Measurements from ENCODE around the gene SLC66A2.

DNA sequence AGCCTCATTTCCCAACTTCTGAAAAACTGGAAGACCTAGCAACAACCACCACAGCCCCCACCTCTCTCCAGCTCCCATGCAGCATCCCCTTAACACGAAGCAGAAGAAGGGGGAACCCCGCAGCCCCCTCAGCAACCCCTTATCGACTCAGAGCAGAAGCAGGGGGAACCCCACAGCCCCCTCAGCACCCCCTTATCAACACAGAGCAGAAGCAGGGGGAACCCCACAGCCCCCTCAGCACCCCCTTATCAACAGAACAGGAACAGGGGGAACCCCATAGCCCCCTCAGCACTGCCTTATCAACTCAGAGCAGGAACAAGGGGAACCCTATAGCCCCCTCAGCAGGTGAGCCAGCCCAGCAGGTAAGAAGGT lies 6.7 kb downstream of the SLC66A2 start:
- no peak for TF ChIP-seq POLR2A (IDR thresholded peaks at IDR 0.05)
- TF ChIP-seq, protein P1, sequence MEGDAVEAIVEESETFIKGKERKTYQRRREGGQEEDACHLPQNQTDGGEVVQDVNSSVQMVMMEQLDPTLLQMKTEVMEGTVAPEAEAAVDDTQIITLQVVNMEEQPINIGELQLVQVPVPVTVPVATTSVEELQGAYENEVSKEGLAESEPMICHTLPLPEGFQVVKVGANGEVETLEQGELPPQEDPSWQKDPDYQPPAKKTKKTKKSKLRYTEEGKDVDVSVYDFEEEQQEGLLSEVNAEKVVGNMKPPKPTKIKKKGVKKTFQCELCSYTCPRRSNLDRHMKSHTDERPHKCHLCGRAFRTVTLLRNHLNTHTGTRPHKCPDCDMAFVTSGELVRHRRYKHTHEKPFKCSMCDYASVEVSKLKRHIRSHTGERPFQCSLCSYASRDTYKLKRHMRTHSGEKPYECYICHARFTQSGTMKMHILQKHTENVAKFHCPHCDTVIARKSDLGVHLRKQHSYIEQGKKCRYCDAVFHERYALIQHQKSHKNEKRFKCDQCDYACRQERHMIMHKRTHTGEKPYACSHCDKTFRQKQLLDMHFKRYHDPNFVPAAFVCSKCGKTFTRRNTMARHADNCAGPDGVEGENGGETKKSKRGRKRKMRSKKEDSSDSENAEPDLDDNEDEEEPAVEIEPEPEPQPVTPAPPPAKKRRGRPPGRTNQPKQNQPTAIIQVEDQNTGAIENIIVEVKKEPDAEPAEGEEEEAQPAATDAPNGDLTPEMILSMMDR (IDR thresholded peaks at IDR 0.05) = no peak
